Thoracic aorta endothelial cell (primary cell): ENCODE measurements around the gene CTH. TPM values are rescaled to one million over a fixed set of nuclear protein-coding genes. Genes with fewer than 3 reads are reported as not detected.

Experiments
- small RNA-seq: library from RNA; depleted of rRNA; stranded (forward); fragments of <200 nt; gene quantifications from one replicate; pipeline ENCODE3, GENCODE V24; 2012
- total RNA-seq: library from RNA; depleted of rRNA; stranded (reverse); fragments of >200 nt; gene quantifications from 2 replicates; pipeline ENCODE4 v1.2.3, GENCODE V29; 2012

CTH gene
- 3.6 and 4.5 TPM in 2 replicates for total RNA-seq

GRCh38 chr1:70410604-70411359 is at the start of gene CTH:
Gene CTH (plus strand): TSS chr1:70411268. CDS start chr1:70411416, 148 bp downstream.

Small RNAs within 50 kb of the gene (small RNA-seq; reads per million reads assigned to genes)
- gene RF00017 = not detected

Other genes starting within 250 kb of the CTH start
- gene LRRC40, start 205.7 kb upstream of the CTH start, total RNA-seq = 52.9 and 55.3 TPM in 2 replicates
- gene SRSF11, start 189.9 kb upstream of the CTH start, total RNA-seq = 205 and 228 TPM in 2 replicates
- 33.5 and 34.7 TPM in 2 replicates for gene ANKRD13C, start 56.5 kb upstream of the CTH start, total RNA-seq